Stimulated activated CD4-positive, alpha-beta T cell treated with anti-CD3 and anti-CD28 coated beads, Interleukin-4, amount 100 ng/mL, for 48 hours (primary cell): Measurements from ENCODE around the gene TNFSF8.

ENCODE experiments used
- DNase-seq, 2 donors: peaks; one replicate each; pipeline ENCODE4 v3.0.0-alpha.2; 2020; ENCODE audit warnings: low read depth in 2 of 2

Gene TNFSF8

DNA sequence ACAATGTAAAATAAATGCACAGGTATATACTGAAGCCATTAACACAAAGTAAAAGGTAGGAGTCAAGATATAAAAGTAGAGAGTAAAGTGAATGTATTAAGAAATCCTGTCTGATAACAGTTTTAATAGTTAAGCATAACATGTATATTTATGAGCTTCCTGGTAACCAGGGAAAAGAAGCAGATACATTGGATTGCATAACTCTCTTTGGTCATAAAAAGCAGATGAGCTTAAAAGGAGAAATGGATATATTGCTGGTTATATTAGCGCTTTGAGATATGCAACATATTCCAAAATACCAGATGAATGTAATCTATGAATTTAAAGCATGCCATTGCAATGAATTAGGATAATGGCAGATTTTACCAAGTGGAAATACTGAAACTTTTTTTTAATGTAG is 6.2 kb upstream of the TNFSF8 start:
- no peak for DNase-seq

DNA sequence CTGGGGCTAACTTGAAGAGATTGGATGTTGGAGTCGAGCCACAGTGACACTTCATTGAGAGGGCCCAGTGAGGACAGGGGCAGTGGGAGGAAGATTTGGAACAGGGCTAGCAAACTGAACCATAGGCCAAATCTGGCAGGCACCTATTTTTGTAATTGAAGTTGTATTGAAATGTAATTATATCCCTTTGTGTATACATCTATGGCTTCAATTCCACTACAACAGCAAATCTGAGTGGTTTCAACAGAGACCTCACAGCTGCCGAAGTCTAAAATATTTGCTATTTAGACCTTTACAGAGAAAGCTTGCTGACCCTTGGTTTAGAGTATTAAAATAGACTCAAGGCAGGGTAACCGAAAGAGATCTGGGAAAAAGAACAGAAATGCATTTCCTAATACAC is 4.7 kb upstream of the TNFSF8 start:
- no peak for DNase-seq

DNA sequence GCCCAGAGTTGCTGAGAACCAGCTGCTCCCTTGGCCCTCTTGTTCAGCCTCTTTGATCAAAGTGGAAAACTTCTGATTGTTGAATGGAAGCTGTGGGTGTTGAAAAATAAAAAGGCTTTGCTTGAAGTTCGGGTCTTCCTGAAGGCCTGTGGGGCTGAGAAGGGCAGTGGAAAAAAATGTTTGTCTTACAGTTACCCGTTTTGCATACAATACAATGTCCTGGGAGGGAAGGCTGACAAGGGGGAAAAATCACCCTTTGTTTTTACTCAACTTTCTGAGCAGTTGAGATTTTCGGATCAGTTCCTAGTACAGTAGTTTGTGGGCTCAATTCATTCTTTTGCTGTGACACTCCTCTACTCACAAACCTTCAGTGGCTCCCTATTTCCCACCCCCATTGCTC is 2.1 kb upstream of the TNFSF8 start:
- no peak for DNase-seq

- no peak for DNase-seq
Observed at GRCh38 chr9:114931407-114931806, 1.0 kb upstream of the TNFSF8 start.

DNA sequence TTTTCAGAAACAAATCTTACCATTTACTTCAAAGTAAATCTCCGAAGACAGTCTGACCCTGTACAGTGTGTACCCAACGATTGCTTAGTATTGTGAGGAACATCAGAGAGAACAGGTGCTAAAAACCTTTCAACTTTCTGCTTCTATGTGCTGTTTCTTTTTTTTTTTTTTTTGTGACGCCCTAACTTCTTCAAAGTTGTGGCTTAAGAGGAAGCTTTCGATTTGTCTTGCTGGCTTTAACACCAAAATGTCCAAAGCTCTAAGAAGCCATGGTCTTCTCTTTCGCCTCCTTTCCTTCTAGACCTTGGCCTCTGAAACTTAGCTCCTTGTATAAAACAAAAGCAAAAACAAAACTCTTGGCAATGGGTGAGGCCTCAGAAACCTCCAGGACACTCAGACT is 1.2 kb downstream of the TNFSF8 start:
- DNase-seq: no peak

- no peak for DNase-seq
Observed at GRCh38 chr9:114928671-114929070, 1.7 kb downstream of the TNFSF8 start.

GRCh38 chr9:114928136-114928535 is 2.3 kb downstream of the TNFSF8 start:
- DNase-seq: no peak

DNA sequence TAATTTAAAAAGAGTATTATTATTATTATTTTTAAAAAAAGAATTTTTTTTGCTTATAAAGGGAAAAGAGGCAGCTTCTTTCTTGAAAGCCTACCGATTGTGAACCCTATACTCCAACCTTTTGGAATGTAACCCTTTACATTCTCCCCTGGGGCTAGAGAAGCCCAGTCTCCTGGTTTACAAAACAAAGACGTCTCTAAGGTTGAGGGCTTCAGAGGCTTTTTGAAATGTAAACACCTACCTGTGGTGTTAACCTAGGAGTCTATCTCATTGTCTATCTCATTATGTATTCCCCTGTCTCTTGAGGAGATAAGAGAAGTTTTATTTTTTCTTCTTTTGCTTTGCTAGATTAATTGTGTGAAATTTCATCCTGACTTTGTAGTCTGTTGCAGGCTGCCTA is 4.7 kb downstream of the TNFSF8 start:
- DNase-seq: no peak

- DNase-seq: no peak
Observed at GRCh38 chr9:114925039-114925438, 5.4 kb downstream of the TNFSF8 start.

DNA sequence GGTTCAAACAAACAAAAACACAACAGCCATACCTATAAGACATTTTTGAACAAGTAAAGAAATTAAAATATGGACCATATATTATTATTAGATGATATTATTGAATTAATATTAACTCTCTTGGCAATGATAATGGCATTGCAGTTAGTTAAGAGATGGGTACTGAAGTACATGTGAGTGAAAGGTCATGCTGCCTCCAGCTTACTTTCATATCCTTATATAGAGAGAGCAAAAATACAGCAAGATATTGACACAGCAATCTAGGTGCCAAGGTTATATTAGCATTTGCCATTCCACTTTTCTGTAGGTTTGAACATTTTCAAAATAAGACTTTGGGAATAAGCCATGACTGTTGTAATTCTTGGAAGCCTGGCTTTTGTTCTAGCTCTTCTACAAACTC is 6.1 kb downstream of the TNFSF8 start:
- DNase-seq: no peak

GRCh38 chr9:114923918-114924317 is 6.5 kb downstream of the TNFSF8 start:
- no peak for DNase-seq

DNA sequence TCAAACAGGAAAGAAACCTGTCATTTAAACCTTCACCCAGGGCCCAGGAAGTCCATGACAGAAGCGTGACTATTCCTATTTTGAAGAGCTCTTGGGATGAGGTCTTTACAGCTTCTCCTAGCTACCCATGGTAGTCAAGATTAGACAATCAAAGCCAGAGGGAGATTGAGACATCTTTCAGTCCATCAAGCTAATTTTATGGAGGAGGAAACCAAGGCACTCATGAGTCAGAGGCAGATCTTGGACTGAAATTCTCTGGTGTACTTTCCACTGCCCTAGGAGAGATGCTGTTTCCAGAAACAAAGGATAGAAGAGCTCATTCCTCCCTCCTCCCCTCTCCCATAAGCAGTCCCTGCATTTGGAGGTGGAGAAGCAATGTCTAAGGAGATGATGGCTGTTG is 9.2 kb downstream of the TNFSF8 start:
- no peak for DNase-seq

GRCh38 chr9:114919611-114920010 is 10.8 kb downstream of the TNFSF8 start:
- peak in 1 of 2 donors; percentile 36 for DNase-seq

DNA sequence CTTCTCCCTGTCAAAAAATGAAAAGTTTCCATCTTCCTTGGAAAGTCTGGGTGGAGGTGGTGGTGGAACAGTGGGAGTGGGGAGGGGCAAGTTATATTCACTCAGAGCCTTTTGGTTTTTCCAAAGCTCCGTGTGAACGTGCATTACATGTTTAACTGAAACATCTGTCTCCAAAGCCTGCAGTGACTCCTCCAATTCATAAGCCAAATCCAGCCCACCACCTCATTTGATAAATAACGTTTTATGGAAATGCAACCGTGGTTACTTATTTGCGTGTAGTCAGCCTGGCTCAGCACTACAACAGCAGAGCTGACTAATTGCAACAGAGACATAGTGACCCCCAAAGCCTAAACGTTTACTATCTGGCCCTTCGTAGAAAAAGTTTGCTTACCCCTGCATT is 13.9 kb downstream of the TNFSF8 start:
- DNase-seq: no peak

DNA sequence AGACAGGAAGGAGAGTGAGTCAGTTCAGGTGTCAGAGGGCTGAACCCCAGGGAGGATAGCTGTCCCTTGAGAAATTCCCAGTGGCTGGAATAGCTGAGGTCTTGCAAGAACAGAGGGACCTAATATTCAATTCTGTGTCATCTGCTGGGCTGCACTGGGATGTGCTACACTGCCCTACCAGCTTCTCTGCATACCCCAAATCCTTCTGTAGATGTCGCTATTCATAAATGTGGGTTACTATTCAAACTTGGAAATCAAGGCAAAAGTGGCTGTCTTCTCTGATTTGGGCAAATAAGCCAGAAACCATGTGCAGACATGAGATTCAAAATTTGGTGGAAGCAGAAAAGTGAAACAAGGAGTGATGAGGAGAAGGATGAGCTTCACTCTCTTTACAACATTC is 16.3 kb downstream of the TNFSF8 start:
- no peak for DNase-seq

DNA sequence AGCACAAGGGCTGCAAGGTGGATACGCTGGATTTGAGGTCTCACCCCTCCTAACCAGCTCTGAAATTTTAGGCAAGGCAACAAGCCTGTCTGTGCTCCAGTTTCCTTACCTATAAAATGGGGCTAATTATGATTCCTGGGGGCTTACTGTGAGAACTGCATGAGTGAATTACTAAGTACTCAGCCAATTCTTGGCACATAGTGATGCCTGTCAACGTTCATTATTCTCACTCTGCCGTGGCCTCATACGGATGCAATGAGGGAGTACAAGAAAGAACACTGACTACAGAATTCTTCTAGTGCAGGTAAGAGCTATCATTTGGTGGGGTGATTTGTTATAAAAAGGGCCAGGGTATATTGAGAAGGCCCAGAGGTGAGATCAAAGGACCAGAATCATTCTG is 16.7 kb downstream of the TNFSF8 start:
- no peak for DNase-seq

DNA sequence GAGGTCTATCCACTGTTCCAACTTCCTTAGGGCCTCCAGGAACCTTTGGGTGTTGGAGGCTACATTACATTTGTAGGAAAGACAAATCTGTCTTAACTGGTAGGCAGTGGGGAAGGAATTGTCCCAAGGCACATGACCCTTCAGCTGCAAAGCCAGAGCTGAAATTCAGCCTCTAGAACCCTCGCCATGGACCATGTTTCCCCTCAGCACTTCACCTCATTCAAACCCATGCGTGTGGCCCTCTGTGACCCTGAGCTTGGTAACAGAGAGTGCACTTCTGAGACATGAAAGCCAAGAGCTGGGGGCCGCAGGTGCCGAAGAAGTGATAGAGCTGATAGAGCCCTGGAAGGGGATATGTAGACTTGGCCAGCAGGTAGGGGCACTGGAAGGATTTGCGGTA is 17.2 kb downstream of the TNFSF8 start:
- no peak for DNase-seq

DNA sequence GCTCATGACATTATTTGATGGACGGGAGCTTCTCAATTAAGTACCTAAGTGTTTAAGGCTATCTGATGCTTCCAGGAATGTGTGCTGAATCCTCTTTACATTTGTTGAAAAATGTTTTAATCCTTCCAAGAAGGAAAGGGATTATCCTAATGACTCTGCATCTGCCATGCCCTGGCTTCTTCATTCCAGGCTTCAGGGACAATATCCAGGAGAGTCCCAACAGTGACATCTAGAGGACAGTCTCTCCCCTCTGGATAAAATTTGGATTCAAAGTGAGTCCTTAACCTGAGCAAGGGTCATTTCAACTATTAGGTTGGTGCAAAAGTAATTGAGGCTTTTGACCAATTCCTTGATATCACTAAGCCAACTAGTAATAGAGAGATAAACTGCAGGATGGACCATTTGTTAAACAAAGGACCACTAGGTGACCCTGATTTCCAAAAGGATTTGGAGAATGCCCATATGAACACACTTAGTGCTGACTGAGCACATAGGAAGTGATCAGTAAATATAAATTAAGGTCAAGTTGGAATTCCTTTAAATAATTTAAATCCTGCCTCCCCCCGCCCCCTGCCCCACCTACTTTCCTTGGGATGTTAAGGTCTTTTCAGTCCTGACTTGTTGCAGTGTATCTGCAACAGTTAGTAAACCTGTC is 19.1 kb downstream of the TNFSF8 start:
- no peak for DNase-seq

- DNase-seq: no peak
Observed at GRCh38 chr9:114910541-114910940, 19.9 kb downstream of the TNFSF8 start.

GRCh38 chr9:114909661-114910060 is 20.7 kb downstream of the TNFSF8 start:
- no peak for DNase-seq

GRCh38 chr9:114908805-114909448 is 21.5 kb downstream of the TNFSF8 start:
- DNase-seq: no peak

DNA sequence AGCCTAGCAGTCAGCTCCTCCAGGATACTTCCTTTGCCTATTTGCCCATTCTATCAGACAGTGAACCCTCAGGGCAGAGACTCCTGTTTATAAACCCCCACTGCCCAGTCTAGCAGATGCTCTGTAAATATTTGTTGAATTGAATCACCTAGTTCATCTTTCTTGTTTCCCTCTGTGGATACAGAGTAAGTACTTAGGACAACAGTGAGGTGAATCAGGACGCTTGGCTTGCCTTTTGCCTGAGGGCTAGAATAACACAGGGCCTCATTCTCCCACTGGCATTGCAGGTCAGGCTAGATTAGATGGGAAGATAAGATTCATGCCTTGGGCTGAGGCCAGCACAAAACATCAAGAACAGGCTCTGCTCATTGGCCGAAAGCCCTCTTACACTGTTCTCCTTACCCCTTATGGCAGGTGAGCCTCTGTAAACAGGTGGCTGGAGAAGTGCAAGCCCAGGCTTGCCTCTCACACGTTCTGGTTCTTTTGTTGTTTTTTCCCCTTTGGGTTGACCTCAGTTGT is 22.2 kb downstream of the TNFSF8 start:
- no peak for DNase-seq

DNA sequence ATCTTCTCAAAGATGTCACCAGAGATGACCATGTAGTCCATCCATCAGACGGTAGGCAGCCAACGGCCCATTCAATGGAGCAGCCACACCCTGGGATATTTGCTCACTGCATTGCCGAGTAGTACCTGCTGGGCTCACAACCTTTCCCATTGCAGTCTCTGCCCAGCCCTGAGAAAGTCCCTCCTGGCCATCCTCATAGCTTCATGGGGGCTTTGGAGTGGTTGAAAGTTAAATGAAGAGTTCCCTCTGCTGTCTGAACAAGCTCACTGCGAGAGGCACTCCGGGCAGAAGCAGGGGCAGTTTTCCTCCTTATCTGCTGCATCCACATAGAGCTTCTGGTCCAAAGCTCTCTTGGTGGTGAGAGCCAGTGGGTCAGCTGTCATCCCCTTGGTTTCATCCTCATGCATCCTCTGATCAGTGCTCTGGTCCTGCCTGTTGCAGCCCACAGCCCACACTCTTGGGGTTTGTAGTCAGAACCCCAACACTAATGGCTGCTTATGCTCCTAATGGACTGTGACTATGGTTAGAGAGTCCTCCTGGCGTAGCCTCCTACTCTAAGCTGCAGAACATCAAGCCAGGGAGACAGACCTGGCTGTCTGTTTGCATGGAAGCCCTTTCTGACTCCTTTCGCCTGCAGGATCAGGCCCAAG is 23.3 kb downstream of the TNFSF8 start:
- DNase-seq: no peak
